Kidney glomerular epithelial cell (primary cell): Measurements from ENCODE around the gene TMTC2.

Experiments
- DNase-seq: peaks from one replicate; lab custom pipeline; 2025; lab: John Stamatoyannopoulos, UW

The TMTC2 gene

GRCh38 chr12:82686168-82687020 is at the start of gene TMTC2:
TMTC2 (plus strand) TSS chr12:82686906.
- DNase-seq, result peak; percentile 88

GRCh38 chr12:82638324-82638723 is 48.4 kb upstream of the TMTC2 start:
- no peak for DNase-seq

- DNase-seq, result no peak
Observed at GRCh38 chr12:82644896-82645295, 41.8 kb upstream of the TMTC2 start.

- DNase-seq, result no peak
Observed at GRCh38 chr12:82645414-82645813, 41.3 kb upstream of the TMTC2 start.

GRCh38 chr12:82647853-82648252 is 38.9 kb upstream of the TMTC2 start:
- DNase-seq, result no peak

- DNase-seq, result no peak
Observed at GRCh38 chr12:82648259-82648909, 38.3 kb upstream of the TMTC2 start.

GRCh38 chr12:82650627-82651337 is 35.9 kb upstream of the TMTC2 start:
- peak; percentile 11 for DNase-seq

GRCh38 chr12:82651489-82651888 is 35.2 kb upstream of the TMTC2 start:
- no peak for DNase-seq

GRCh38 chr12:82652071-82652470 is 34.6 kb upstream of the TMTC2 start:
- DNase-seq, result no peak

- DNase-seq, result no peak
Observed at GRCh38 chr12:82655751-82656150, 31.0 kb upstream of the TMTC2 start.

- no peak for DNase-seq
Observed at GRCh38 chr12:82659343-82660207, 27.1 kb upstream of the TMTC2 start.

GRCh38 chr12:82660541-82661325 is 26.0 kb upstream of the TMTC2 start:
- no peak for DNase-seq

- no peak for DNase-seq
Observed at GRCh38 chr12:82663893-82664292, 22.8 kb upstream of the TMTC2 start.

- no peak for DNase-seq
Observed at GRCh38 chr12:82665142-82665923, 21.4 kb upstream of the TMTC2 start.

- DNase-seq, result no peak
Observed at GRCh38 chr12:82666830-82667229, 19.9 kb upstream of the TMTC2 start.

GRCh38 chr12:82671673-82672195 is 15.0 kb upstream of the TMTC2 start:
- DNase-seq, result no peak

- DNase-seq, result no peak
Observed at GRCh38 chr12:82672811-82673495, 13.8 kb upstream of the TMTC2 start.

- no peak for DNase-seq
Observed at GRCh38 chr12:82673698-82674097, 13.0 kb upstream of the TMTC2 start.

- no peak for DNase-seq
Observed at GRCh38 chr12:82675246-82675645, 11.5 kb upstream of the TMTC2 start.
